NK-92 treated with Interleukin-12 subunit alpha and Interleukin-12 subunit beta, amount 100 ng/mL, for 24 hours (cell line): Measurements from ENCODE around the gene ZNF319.

Experiments used
- DNase-seq: peaks from one replicate; lab custom pipeline; 2025; lab: John Stamatoyannopoulos, UW

The ZNF319 gene

GRCh38 chr16:57999971-58000705, at the start of gene ZNF319:
ZNF319 (minus strand) TSS chr16:58000672; CDS start chr16:57998265, 2,407 bp downstream.
- no peak for DNase-seq

DNA sequence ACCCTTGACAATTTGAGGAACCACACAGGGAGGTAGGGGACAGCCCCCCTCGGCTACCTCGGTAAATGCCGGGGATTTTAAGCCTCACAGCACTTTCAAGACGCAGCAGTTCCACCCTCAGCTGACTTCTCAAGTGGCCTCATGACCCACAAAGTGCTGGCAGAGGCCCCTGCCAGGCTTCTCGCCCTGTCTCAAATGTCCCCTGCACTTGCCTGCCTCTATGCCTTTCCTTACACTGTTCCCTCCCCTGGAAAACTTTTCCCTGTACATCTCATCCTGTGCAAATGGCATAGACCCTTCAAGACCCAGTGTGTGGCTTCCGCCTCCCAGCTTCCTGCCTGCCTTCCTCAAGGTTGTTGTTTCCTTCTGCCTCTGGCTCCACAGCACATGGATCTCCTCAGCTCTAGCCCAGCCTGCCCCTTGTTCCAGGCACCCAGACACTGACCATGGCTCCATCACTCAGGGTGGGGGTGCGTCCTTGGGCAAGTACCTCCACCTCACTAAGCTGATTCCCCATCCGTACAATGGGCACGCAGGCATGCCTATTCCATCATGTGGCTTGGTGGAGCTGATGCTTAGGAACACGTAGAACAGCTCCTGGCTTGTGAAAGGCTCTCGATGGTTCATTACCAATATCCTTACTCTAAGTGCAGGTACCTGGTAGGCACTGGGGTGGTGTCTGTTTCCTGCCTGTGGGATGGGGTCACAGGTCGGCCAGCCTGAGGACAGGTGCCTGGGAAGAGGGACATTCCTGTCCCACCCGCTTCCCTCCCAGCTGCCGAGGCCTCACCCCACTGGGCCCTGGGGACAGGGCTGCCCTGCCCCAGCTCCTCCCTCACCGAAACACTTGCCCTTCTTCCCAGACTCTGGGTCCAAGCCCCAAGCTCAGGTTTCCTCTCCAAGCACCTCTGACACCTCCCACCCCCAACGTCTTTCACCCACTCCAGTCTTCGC, 49.0 kb upstream of the ZNF319 start:
- DNase-seq = no peak

DNA sequence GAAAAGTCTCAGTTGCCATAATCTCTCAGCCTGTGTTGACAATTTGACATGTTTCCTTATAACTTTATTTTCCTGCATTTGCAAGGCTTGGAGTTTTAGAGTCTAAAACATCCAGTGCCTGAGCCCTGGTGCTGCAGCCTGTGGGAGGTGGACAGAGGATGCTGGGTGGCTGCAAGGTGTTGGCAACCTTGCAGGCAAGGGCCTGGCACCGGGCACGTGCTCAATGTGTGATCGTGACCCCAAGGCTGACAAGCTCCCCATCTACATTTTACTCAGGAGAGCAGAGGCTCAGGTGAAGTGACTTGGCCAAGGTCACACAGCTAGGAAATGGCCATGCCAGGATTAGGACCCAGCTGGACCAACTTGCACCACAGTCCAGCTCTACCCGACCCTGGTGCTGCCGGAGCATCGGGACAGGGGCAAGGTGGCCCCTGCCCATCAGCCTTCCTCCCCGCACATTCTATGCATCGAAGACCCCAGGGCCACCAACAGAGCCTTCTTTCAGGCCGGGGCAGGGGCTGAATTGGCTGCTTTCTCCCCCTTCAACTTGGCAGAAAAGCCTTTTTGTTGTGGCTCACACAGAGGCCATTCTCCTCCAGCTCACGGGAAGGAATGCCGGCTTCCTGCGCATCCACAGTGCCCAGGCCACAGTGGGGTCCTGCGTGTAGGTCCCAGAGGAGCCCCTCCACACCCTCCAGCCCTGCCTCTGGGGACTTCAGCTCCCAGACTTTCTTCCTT, 48.2 kb upstream of the ZNF319 start:
- no peak for DNase-seq

- no peak for DNase-seq
Observed at GRCh38 chr16:58047557-58048348, 47.3 kb upstream of the ZNF319 start.

DNA sequence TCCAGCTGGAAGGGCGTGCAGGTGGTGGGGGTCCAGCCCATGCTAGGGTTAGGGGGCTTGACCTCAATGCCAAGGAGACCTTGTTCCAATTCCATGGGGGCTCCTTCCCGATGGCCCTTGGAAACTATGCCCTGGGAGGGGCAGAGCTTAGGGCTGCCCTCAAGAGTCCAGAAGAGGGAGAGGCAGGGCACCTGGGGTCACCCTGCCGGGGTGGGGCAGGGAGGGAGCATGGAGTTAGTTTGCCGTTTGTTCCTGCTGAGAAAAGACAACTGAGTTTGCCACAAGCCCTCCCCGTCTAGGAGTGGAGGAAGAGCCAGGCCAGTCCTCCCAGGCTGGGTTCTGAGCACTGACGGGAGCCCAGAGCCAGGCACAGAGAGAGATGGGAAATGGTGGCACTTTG, 46.5 kb upstream of the ZNF319 start:
- no peak for DNase-seq

GRCh38 chr16:58046054-58046881, 45.8 kb upstream of the ZNF319 start:
- DNase-seq = no peak

GRCh38 chr16:58045096-58045495, 44.6 kb upstream of the ZNF319 start:
- no peak for DNase-seq

DNA sequence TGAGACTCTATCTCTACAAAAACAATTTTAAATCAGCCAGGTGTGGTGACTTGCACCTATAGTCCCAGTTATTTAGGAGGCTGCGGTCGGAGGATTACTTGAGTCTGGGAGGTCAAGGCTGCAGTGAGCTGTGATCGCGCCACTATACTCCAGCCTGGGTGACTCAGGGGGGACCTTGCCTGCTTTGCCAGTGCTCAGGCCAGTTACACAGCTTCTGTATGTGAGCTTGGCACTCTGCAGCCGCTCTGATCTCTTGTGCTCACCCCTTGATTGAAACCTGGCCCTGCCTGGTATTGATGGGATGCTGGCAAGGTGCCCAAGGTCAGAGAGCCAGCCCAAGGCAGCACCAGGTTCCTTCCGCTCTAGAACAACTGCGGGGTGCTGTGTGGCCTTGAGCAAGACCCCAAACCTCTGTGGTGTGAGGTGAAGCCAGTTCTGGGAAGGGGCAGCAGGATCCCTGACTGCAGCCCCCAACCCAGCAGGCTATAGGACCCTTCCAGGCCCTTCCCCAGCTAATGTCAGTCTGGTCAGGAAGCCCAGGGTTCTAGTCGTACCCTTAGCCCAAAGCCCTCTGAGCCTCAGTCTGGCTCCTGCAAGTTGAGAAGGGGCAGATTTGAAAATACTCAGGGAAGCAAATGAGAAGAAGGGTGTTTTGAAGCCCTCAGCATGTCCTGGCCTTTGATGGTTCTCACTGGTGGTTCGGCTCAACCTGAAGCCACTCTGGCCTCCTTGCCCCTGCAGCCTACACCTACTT, 44.0 kb upstream of the ZNF319 start:
- no peak for DNase-seq

DNA sequence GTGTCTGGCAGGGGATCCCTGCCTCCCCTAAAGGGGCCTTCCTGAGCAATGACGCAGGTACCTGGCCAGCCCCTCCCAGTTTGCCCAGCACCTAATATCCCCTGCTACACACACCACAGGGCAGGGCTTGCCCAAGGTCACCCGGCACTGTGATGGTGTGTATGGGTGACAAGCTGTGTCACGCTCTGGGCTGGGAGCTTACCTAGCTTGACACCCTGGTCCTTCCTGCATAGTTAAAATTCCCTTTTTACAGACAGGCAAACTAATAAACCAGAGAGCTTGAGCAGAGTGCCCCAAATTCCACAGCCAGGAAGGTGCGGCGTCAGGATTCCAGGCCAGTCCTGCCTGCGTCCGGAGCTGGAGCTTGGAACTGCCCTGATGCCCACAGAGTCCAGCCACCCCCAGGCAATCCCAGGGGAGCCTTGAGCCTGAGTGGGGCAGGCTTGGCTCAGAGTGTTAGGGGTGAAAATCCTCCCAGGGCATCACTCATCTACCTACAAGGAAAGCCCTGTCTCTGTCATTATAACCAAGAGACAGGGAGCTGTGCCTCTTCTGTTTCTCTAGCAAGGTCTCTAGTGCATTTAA, 43.2 kb upstream of the ZNF319 start:
- DNase-seq = no peak

DNA sequence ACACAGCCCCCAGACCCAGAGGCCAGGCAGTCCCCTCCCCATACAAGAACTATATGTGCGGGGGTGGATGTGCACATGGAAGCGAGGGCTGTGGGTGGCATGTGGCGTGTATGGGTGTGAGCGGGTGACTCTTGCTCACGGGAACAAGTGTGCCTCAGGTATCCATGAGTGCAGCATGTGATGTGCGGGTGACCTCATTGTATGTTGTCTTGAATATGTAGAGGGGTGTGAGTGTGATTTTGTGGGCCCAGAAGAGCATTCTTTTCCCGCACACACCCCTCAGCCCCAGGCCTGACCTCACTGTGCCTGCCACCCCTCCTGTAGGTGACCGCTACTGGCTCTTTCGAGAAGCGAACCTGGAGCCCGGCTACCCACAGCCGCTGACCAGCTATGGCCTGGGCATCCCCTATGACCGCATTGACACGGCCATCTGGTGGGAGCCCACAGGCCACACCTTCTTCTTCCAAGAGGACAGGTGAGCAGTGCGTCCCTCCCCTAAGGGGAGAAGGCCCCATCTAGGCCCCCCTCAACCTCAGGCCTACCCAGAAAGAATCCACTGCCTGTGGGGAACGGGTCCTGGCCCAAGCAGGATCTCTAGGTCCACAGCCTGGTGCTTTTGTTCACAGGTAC, 42.5 kb upstream of the ZNF319 start:
- no peak for DNase-seq

- no peak for DNase-seq
Observed at GRCh38 chr16:58042001-58042885, 41.8 kb upstream of the ZNF319 start.

DNA sequence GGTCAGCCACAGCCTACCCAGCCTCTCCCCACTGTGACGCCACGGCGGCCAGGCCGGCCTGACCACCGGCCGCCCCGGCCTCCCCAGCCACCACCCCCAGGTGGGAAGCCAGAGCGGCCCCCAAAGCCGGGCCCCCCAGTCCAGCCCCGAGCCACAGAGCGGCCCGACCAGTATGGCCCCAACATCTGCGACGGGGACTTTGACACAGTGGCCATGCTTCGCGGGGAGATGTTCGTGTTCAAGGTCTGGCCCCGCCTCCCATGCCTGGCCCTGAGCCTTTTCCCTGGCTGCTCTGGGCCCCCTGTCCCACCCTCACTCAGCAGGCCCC, 41.1 kb upstream of the ZNF319 start:
- no peak for DNase-seq

DNA sequence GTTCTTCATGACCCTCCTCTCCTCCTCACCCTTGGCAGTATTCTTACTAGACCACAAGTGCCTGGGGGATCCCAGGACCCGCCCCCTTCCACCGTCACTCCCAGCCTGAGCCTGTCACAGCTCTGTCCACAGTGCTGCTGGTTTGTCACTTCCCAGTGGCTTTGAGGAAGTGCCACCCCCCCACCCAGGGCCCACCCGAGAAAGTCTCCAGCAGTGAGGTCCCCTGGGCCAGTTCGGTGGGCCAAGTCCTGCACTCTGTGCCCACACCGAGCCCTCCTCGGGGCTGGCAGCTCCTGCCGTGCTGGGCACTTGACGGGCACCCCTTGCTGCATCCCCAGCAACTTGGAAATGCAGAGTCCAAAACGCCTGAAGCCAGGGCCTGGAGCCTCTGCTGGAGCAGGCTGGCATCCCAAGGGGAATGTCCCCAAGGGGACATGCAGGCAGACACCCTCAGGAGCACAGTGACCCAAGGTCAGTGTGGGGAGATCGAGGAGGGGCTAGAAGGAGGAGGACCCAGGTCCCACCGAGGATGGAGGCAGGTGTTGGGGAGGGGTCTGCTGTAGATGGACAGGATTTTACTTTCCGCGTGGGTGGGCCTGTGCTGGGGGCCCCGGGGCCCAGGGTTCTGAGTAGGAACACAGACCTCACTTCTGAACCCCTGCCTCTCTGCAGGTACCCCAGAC, 40.6 kb upstream of the ZNF319 start:
- DNase-seq = no peak

- DNase-seq = no peak
Observed at GRCh38 chr16:58040496-58040846, 40.0 kb upstream of the ZNF319 start.

DNA sequence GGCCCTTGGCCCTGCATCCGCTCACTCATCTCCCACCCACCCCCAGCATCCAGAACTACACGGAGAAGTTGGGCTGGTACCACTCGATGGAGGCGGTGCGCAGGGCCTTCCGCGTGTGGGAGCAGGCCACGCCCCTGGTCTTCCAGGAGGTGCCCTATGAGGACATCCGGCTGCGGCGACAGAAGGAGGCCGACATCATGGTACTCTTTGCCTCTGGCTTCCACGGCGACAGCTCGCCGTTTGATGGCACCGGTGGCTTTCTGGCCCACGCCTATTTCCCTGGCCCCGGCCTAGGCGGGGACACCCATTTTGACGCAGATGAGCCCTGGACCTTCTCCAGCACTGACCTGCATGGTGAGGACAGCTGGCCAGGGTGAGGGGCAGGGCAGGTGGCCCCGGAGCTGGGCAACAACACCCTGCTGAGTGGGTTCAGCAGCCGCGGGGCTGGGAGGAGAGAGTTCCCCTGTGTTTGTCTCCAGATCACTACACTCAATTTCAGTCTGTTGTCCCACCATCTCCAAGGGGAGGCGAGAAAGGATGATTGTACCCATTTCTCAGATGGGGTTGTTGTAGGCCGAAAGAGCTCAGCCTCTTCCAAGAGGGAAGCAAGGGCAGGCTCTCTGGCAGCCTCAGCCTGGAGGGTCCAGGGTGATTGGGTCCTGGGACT, 39.5 kb upstream of the ZNF319 start:
- no peak for DNase-seq

DNA sequence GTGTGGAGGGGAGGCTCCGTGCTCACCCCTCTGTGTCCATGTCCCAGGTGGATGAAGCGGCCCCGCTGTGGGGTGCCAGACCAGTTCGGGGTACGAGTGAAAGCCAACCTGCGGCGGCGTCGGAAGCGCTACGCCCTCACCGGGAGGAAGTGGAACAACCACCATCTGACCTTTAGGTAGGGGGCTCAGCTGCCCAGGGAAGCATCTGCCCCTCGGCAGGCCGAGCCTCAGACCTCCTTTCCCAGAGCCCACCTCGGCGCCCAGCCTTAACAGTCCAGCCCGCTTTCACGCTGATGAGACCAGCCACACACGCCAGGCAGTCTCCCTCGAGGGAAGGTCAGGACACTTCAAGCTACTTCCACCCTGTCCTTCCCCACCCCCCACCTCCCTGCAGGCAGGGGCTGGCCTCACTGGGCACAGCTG, 37.8 kb upstream of the ZNF319 start:
- DNase-seq = no peak
